C4-2B (cell line): ENCODE results near the gene ARMC2.
A peak's percentile ranks its signal among the peaks of the same experiment; 100 is the strongest.

Experiments used
- H3K27ac ChIP-seq: fragments of 450-650 bp; 2 replicates; pipeline ENCODE4 v1.5.1; 2017
- ZFX ChIP-seq: fragments of 450-650 bp; IDR thresholded peaks from 2 replicates; pipeline ENCODE4 v1.6.1; 2017
- TF ChIP-seq, protein P1 (sequence below): fragments of 450-650 bp; conservative IDR thresholded peaks from 2 replicates; pipeline ENCODE4 v1.5.1; 2017; ENCODE audit warnings: mild to moderate bottlenecking

The ARMC2 gene

GRCh38 chr6:108836061-108836460, 12.2 kb upstream of the ARMC2 start:
- TF ChIP-seq, protein P1, sequence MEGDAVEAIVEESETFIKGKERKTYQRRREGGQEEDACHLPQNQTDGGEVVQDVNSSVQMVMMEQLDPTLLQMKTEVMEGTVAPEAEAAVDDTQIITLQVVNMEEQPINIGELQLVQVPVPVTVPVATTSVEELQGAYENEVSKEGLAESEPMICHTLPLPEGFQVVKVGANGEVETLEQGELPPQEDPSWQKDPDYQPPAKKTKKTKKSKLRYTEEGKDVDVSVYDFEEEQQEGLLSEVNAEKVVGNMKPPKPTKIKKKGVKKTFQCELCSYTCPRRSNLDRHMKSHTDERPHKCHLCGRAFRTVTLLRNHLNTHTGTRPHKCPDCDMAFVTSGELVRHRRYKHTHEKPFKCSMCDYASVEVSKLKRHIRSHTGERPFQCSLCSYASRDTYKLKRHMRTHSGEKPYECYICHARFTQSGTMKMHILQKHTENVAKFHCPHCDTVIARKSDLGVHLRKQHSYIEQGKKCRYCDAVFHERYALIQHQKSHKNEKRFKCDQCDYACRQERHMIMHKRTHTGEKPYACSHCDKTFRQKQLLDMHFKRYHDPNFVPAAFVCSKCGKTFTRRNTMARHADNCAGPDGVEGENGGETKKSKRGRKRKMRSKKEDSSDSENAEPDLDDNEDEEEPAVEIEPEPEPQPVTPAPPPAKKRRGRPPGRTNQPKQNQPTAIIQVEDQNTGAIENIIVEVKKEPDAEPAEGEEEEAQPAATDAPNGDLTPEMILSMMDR = no peak
- TF ChIP-seq ZFX = no peak
- no peak overlapping the region for H3K27ac ChIP-seq

- H3K27ac ChIP-seq = no peak overlapping the region
- TF ChIP-seq, protein P1 = no peak
- TF ChIP-seq ZFX = no peak
Observed at GRCh38 chr6:108837236-108837971, 10.8 kb upstream of the ARMC2 start.

GRCh38 chr6:108838101-108838717, 10.0 kb upstream of the ARMC2 start:
- TF ChIP-seq, protein P1 = peak; percentile 21; the same call in 1 of the 2 replicates
- TF ChIP-seq ZFX = no peak
- no peak overlapping the region for H3K27ac ChIP-seq

- no peak for TF ChIP-seq ZFX
- TF ChIP-seq, protein P1 = no peak
- H3K27ac ChIP-seq = no peak overlapping the region
Observed at GRCh38 chr6:108839083-108839642, 9.1 kb upstream of the ARMC2 start.

GRCh38 chr6:108840919-108841318, 7.3 kb upstream of the ARMC2 start:
- no peak overlapping the region for H3K27ac ChIP-seq
- no peak for TF ChIP-seq ZFX
- TF ChIP-seq, protein P1 = no peak

GRCh38 chr6:108841377-108841855, 6.8 kb upstream of the ARMC2 start:
- TF ChIP-seq, protein P1 = no peak
- no peak for TF ChIP-seq ZFX
- no peak overlapping the region for H3K27ac ChIP-seq

DNA sequence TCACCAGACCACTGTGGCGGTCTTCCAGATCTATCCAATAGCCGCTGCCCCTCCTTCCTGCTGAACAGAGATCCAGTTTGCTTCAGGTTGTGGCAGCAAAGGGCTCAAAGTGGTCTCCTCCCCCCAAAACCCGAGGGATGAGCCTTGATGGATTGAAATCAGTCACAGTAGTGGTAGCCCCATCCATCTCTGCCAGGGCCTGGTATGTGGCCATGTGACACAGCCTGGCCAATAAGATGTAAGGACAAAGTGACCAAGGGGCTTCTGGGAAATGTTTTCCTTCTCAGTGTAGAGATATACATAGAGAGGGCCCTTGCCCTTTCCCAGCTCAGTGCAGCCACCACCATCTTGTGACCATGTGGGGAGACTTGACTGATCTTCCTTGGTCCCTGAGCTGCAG, 4.1 kb upstream of the ARMC2 start:
- TF ChIP-seq, protein P1 = no peak
- no peak for TF ChIP-seq ZFX
- H3K27ac ChIP-seq = no peak overlapping the region
